ENCODE measurements around the gene HEATR5B. TPM values are rescaled to one million over a fixed set of nuclear protein-coding genes. Genes with fewer than 3 reads are reported as not detected.
A peak's percentile ranks its signal among the peaks of the same experiment; 100 is the strongest.

Gene HEATR5B
- total RNA-seq, 1 donor from 2014 or later, result 10.6 TPM

DNA sequence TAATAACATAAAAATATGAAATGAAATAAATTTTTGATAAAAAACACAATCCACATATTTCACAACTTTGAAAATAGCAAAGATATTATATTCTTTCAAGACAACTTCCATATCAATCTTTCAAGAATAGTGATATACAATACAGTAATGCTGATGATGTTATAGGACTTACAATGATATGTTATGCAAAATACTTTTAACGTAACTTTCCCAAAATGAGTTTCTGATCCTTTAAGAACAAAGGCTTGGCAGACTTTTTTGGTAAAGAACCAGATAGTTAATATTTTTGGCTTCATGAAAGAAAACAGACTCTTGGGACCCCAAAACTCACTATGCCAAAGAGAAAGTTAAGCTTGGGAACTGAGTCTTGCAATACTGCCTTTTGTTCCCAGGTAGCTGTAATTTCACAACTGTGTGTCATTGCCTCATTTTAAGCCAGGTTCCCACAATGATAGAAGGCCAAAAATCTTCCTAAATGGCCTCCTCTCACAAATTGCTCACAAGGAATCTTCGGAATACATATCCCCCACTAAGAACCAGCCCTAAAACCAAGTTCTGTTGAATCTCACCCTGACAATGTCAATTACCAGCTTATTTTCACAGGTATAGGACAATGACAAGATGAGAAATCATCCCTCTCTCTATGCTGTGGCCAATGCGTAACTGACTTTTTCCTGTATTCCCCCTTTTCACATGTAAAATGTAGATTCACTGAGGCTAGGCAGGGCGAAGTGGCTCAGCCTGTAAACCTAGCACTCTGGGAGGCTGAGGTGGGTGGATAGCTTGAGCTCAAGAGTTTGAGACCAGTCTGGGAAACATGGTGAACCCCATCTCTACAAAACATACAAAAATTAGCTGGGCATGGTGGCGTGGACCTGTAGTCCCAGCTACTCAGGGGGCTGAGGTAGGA, 63.0 kb downstream of the HEATR5B start:
- Histone ChIP-seq H3K27ac (peak overlapping the region; percentile 69 to 70), H3K9me3 (no peaks in the 10 kb centered on the region), H3K36me3 (peaks cover 10 to 52% of the 10 kb centered on the region in 2 donors), H3K4me1 (peaks cover 0 to 7% of the 10 kb centered on the region in 2 donors), H3K4me3 (no peak overlapping the region), H3K27me3 (no peaks in the 10 kb centered on the region)
- no peak for DNase-seq (ENCODE audit: low spot score in 2 of 2)
- TF ChIP-seq, protein P1, sequence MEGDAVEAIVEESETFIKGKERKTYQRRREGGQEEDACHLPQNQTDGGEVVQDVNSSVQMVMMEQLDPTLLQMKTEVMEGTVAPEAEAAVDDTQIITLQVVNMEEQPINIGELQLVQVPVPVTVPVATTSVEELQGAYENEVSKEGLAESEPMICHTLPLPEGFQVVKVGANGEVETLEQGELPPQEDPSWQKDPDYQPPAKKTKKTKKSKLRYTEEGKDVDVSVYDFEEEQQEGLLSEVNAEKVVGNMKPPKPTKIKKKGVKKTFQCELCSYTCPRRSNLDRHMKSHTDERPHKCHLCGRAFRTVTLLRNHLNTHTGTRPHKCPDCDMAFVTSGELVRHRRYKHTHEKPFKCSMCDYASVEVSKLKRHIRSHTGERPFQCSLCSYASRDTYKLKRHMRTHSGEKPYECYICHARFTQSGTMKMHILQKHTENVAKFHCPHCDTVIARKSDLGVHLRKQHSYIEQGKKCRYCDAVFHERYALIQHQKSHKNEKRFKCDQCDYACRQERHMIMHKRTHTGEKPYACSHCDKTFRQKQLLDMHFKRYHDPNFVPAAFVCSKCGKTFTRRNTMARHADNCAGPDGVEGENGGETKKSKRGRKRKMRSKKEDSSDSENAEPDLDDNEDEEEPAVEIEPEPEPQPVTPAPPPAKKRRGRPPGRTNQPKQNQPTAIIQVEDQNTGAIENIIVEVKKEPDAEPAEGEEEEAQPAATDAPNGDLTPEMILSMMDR (IDR thresholded peaks at IDR 0.05), result no peak
- intact Hi-C loops (cut with DNase I), result no loop called here

- Histone ChIP-seq H3K4me3 (no peak overlapping the region), H3K4me1 (peaks cover 0 to 7% of the 10 kb centered on the region in 2 donors), H3K27me3 (no peaks in the 10 kb centered on the region), H3K9me3 (no peaks in the 10 kb centered on the region), H3K27ac (peak overlapping the region; percentile 69 to 70), H3K36me3 (peaks cover 8 to 46% of the 10 kb centered on the region in 2 donors)
- TF ChIP-seq, protein P1 (IDR thresholded peaks at IDR 0.05), result no peak
- intact Hi-C loops (cut with DNase I), result no loop called here
- DNase-seq (ENCODE audit: low spot score in 2 of 2), result peak; percentile 10 to 84
Measured at GRCh38 chr2:37020212-37020886, 63.8 kb downstream of the HEATR5B start.

DNA sequence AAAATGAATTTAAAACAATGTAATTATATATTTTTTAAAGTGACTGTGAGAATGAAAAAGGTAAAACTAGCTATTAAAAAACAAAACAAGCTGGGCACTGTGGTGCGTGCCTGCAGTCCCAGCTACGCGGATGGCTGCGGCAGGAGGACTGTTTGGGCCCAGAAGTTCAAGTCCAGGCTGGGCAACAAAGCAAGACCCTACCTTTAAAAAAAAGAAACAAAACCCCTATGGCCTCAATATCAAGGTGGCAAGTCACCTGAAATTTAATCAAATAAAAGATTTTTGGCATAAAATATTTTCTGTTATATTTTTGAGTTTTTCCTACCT, 70.9 kb downstream of the HEATR5B start:
- no peaks in the 10 kb centered on the region for H3K9me3 ChIP-seq
- TF ChIP-seq, protein P1 (IDR thresholded peaks at IDR 0.05), result no peak
- no peaks in the 10 kb centered on the region for H3K4me1 ChIP-seq
- intact Hi-C loops (cut with DNase I), result no loop called here
- no peak overlapping the region for H3K27ac ChIP-seq
- H3K4me3 ChIP-seq, result no peak overlapping the region
- H3K36me3 ChIP-seq, result peaks cover 25 to 72% of the 10 kb centered on the region in 2 donors
- DNase-seq (ENCODE audit: low spot score in 2 of 2), result no peak
- H3K27me3 ChIP-seq, result no peaks in the 10 kb centered on the region

- intact Hi-C loops (cut with DNase I), result no loop called here
- TF ChIP-seq, protein P1 (IDR thresholded peaks at IDR 0.05), result no peak
- Histone ChIP-seq H3K4me1 (no peaks in the 10 kb centered on the region), H3K9me3 (no peaks in the 10 kb centered on the region), H3K4me3 (no peak overlapping the region), H3K36me3 (peaks cover 22 to 75% of the 10 kb centered on the region in 2 donors), H3K27ac (no peak overlapping the region), H3K27me3 (no peaks in the 10 kb centered on the region)
- no peak for DNase-seq (ENCODE audit: low spot score in 2 of 2)
Measured at GRCh38 chr2:37011130-37011529, 73.0 kb downstream of the HEATR5B start.

- no peak for DNase-seq (ENCODE audit: low spot score in 2 of 2)
- no peaks in the 10 kb centered on the region for H3K27me3 ChIP-seq
- H3K4me1 ChIP-seq, result no peaks in the 10 kb centered on the region
- intact Hi-C loops (cut with DNase I), result loop anchor here (10.0 kb wide), 1 partner anchor 220 kb away; no protein-coding TSS in a partner anchor
- peaks cover 48 to 78% of the 10 kb centered on the region in 2 donors for H3K36me3 ChIP-seq
- H3K27ac ChIP-seq, result no peak overlapping the region
- TF ChIP-seq, protein P1 (IDR thresholded peaks at IDR 0.05), result peak in 2 of 3 experiments; percentile 29 to 42
- no peak overlapping the region for H3K4me3 ChIP-seq
- no peaks in the 10 kb centered on the region for H3K9me3 ChIP-seq
Measured at GRCh38 chr2:37005118-37005868, 78.9 kb downstream of the HEATR5B start.

Data from ascending aorta (tissue), 2 donors.